Ishikawa (cell line): ENCODE data around the gene UPK3BL2.
A peak's percentile ranks its signal among the peaks of the same experiment; 100 is the strongest.
"Not testable (repeated sequence)": the region's sequence is repeated elsewhere in the genome, so short reads cannot be mapped to it uniquely, and the experiment has no call there.

Experiments
- CEBPB ChIP-seq: IDR thresholded peaks from 2 replicates; pipeline ENCODE4 v1.6.1; 2012
- EP300 ChIP-seq: IDR thresholded peaks from 2 replicates; pipeline ENCODE4 v1.6.1; 2012; ENCODE audit warnings: borderline replicate concordance
- MAX ChIP-seq: IDR thresholded peaks from 2 replicates; pipeline ENCODE4 v1.6.1; 2012
- RAD21 ChIP-seq: IDR thresholded peaks from 2 replicates; pipeline ENCODE4 v1.6.1; 2012; ENCODE audit warnings: low read depth
- TAF1 ChIP-seq: IDR thresholded peaks from 2 replicates; pipeline ENCODE4 v1.6.1; 2012; ENCODE audit warnings: low read depth, mild to moderate bottlenecking
- TCF12 ChIP-seq: IDR thresholded peaks from 2 replicates; pipeline ENCODE4 v1.6.1; 2012; ENCODE audit warnings: low read depth
- TEAD4 ChIP-seq: IDR thresholded peaks from 2 replicates; pipeline ENCODE4 v1.6.1; 2012
- YY1 ChIP-seq: IDR thresholded peaks from 2 replicates; pipeline ENCODE4 v1.6.1; 2012; ENCODE audit warnings: low read depth
- TF ChIP-seq, protein P1 (sequence below): IDR thresholded peaks from 2 replicates; pipeline ENCODE4 v1.6.1; 2012; ENCODE audit warnings: low read depth, mild to moderate bottlenecking

Gene UPK3BL2

DNA sequence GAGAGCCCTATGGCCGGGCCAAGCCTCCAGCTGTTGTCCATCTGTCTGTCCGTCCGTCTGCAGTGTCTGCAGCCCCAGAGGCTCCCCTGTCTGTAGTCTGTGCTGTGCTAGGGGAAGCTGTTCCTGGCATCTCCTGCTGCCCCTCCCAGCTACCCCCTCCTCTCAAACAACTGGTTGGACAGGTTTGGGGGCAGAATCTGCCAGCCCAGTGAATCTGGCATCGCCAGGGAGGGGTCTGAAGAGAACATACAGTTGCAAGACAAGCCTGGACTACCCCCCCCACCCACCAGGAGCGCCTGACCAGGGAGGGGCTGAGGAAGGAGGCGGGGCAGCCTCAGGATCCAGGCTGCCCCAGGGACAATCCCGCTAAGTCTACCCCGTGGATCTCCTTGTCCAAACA, at the start of gene UPK3BL2:
UPK3BL2 (minus strand) TSS at position 101 of the 400 bp plus-strand sequence; CDS start at position 41, 60 bp downstream.
- TF ChIP-seq YY1, RAD21: not testable (repeated sequence)
- TF ChIP-seq, protein P1, sequence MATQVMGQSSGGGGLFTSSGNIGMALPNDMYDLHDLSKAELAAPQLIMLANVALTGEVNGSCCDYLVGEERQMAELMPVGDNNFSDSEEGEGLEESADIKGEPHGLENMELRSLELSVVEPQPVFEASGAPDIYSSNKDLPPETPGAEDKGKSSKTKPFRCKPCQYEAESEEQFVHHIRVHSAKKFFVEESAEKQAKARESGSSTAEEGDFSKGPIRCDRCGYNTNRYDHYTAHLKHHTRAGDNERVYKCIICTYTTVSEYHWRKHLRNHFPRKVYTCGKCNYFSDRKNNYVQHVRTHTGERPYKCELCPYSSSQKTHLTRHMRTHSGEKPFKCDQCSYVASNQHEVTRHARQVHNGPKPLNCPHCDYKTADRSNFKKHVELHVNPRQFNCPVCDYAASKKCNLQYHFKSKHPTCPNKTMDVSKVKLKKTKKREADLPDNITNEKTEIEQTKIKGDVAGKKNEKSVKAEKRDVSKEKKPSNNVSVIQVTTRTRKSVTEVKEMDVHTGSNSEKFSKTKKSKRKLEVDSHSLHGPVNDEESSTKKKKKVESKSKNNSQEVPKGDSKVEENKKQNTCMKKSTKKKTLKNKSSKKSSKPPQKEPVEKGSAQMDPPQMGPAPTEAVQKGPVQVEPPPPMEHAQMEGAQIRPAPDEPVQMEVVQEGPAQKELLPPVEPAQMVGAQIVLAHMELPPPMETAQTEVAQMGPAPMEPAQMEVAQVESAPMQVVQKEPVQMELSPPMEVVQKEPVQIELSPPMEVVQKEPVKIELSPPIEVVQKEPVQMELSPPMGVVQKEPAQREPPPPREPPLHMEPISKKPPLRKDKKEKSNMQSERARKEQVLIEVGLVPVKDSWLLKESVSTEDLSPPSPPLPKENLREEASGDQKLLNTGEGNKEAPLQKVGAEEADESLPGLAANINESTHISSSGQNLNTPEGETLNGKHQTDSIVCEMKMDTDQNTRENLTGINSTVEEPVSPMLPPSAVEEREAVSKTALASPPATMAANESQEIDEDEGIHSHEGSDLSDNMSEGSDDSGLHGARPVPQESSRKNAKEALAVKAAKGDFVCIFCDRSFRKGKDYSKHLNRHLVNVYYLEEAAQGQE, result not testable (repeated sequence)

DNA sequence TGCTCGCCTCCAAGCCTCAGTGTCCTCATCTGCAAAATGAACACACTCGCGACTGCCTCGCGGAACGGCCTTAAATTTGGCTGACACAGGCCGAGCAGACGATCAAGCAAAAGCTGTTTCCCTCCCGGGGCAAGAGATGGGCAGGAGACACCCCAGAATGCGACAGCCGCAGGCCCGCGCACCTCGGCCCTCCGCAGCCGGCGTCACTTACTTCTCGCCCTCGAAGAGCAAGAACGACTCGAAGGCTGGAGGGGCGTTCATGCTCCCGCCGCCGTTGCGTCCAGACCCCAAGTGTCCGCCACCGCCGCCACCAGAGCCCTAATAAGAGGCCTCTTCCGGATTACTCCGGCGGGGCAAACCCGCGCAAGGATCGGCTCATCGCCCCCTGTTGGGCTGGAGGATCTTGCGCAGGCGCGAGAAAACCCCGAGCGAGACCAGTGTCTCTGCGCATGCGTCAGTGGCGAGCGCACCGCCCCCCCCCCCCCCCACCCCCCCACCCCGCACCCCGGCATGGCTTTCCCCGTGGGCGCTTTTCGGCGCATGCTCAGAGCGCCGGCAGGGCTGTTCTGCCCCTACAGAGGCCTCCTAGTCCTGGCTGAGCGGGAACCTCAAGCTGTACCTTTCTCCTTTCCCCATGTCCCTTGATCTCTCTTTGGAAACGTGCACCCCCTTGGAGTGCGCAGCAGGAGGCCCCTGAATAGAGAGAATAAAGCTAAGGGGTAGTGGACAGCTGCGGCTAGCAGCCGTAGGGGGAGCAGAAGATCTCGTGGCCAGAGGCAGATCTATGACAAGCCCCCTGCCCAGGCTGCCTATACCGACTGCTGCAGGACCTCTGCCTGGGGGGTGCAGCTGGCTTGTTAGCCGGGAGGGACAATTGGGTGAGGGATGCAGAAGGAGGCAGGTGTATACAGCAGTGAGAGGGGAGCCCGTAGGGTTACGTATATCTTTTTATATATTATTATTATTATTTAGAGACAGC, 29.1 kb upstream of the UPK3BL2 start, which contains the start of gene POLR2J3:
POLR2J3 (minus strand) TSS at position 323 of the 979 bp plus-strand sequence; CDS start at position 261, 62 bp downstream.
- peak; percentile 48; the same call in 1 of the 2 replicates for TF ChIP-seq MAX
- 0 out of 2 replicates have a peak, but pooled peaks have one; percentile 11 for TF ChIP-seq CEBPB
- peak; percentile 73; the same call in 1 of the 2 replicates for TF ChIP-seq TAF1
- TF ChIP-seq TCF12, result 0 out of 2 replicates have a peak, but pooled peaks have one; percentile 63
- TF ChIP-seq TEAD4, result peak; percentile 39; the same call in 1 of the 2 replicates

DNA sequence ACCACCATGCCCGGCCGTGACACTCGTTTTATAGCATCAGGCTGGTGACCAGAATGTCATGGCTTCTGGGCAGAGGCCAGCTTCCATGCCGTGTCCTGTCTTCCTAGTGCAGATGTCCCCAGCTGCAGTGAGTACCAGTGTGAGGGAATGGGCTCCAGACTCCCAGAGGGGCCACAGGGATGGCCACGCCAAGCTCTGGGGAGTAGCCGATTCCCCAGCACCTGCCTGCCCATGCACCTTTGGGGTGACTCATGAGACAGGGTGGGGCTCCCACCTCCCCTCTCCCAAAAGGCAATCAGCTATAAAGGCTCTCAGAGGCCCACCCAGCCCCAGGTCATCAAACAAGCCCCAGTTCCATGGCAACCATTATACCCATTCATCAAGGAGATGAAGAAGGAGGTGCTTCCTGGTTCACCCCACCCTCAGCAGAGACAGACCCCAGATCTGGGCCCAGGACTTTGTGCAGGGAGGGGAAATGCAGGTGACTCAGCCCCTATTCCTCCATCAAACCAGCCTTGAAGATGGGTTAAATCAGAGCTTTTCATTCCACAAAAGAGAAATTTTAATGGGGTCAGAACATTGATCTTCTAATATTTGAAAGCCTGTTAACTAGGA, 7.4 kb upstream of the UPK3BL2 start, which contains the start of gene SPDYE2:
SPDYE2 (plus strand) TSS at position 419 of the 615 bp plus-strand sequence. CDS start 2,030 bp downstream, outside the sequence.
- not testable (repeated sequence) for TF ChIP-seq YY1, RAD21, EP300

- TF ChIP-seq YY1, TAF1, TEAD4: not testable (repeated sequence)
Observed at GRCh38 chr7:102517550-102518147, 25.8 kb downstream of the UPK3BL2 start, which contains the start of gene RASA4B. RASA4B (minus strand) TSS chr7:102517777; CDS start chr7:102517710, 67 bp downstream.
